WERI-Rb-1 (cell line): ENCODE data around the gene TMEM108.
A peak's percentile ranks its signal among the peaks of the same experiment; 100 is the strongest.

Experiments
- DNase-seq: peaks from one replicate; pipeline ENCODE4 v3.0.0-alpha.2; 2020
- H3K27ac ChIP-seq: fragments of 250-450 bp; sonication (Bioruptor Pico); 2 replicates; pipeline ENCODE4 v1.5.1; 2020; ENCODE audit warnings: mild to moderate bottlenecking, moderate library complexity
- H3K27me3 ChIP-seq: fragments of 250-450 bp; sonication (Bioruptor Pico); 2 replicates; pipeline ENCODE4 v1.5.1; 2021; ENCODE audit warnings: mild to moderate bottlenecking, low read depth, moderate library complexity; ENCODE audit not compliant: insufficient read depth, severe bottlenecking
- H3K36me3 ChIP-seq: fragments of 250-450 bp; sonication (Bioruptor Pico); 2 replicates; pipeline ENCODE4 v1.5.1; 2020; ENCODE audit warnings: mild to moderate bottlenecking, moderate library complexity
- H3K4me3 ChIP-seq: 2 replicates; pipeline ENCODE4 v1.5.1; 2011; ENCODE audit warnings: low read depth, mild to moderate bottlenecking, control low read depth, low read length
- H3K9me3 ChIP-seq: fragments of 250-450 bp; sonication (Bioruptor Pico); 2 replicates; pipeline ENCODE4 v1.5.1; 2021; ENCODE audit warnings: mild to moderate bottlenecking, moderate library complexity; ENCODE audit not compliant: severe bottlenecking
- TF ChIP-seq, protein P1 (sequence below): IDR thresholded peaks from 2 replicates; pipeline ENCODE4 v1.5.1; 2011; ENCODE audit warnings: low read depth, mild to moderate bottlenecking, control low read depth, inconsistent platforms, low read length

The TMEM108 gene

DNA sequence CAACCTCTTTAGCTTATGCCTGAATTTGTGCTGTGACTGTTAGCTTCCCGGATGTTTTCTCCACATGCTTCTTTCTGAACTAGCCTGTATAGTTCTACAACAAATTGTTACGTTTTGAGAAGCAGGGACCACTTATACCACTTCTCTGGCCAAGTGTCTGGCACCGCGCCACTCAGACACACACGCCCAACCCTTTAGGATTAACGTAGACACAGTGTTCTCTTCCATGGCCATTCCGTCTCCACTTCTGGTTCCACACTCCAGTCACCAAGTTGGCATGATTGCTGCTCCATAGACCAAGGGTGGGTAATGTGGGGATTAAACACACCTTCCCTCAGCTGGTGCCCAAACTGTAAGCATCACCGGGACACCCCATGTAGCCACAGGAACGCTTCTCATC lies 755 bp upstream of the TMEM108 start:
- Histone ChIP-seq H3K27ac (no peak overlapping the region), H3K27me3 (no peaks in the 10 kb centered on the region), H3K4me3 (peak overlapping the region; percentile 45; the same call in 1 of the 2 replicates), H3K36me3 (no peaks in the 10 kb centered on the region), H3K9me3 (no peaks in the 10 kb centered on the region)
- TF ChIP-seq, protein P1, sequence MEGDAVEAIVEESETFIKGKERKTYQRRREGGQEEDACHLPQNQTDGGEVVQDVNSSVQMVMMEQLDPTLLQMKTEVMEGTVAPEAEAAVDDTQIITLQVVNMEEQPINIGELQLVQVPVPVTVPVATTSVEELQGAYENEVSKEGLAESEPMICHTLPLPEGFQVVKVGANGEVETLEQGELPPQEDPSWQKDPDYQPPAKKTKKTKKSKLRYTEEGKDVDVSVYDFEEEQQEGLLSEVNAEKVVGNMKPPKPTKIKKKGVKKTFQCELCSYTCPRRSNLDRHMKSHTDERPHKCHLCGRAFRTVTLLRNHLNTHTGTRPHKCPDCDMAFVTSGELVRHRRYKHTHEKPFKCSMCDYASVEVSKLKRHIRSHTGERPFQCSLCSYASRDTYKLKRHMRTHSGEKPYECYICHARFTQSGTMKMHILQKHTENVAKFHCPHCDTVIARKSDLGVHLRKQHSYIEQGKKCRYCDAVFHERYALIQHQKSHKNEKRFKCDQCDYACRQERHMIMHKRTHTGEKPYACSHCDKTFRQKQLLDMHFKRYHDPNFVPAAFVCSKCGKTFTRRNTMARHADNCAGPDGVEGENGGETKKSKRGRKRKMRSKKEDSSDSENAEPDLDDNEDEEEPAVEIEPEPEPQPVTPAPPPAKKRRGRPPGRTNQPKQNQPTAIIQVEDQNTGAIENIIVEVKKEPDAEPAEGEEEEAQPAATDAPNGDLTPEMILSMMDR: no peak
- no peak for DNase-seq

DNA sequence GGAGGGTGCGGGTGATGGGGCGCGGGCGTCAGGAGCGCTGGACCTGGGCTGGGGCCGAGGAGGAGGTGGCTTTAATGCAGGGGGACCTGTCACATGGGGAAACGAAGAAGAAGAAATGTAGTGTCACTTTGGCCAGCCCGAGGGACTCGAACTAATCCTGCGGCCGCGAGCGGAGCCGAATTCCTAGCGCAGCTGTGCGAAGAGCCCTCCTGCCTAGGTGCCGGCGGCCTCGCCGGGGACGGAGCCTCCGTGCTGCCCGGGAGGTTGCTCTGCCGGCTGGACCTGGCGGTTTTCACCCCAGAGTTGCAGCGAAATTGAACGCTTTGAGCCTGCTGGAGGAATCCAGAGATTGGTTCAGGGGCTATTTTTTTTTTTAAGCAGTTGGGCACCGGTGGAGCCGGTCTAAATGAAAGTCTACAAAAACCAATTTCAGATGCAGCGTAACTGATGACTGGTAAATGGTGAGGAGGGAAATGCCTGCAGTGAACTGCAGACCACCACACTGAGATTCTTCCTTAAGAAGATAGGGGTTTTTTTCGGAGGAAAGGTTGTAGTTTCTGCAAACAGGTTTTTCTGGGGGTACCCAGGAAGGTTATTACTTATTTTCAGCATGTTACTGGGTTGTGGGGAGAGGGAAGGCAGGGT lies 662 bp downstream of the TMEM108 start:
- TF ChIP-seq, protein P1: no peak
- DNase-seq: peak; percentile 26

DNA sequence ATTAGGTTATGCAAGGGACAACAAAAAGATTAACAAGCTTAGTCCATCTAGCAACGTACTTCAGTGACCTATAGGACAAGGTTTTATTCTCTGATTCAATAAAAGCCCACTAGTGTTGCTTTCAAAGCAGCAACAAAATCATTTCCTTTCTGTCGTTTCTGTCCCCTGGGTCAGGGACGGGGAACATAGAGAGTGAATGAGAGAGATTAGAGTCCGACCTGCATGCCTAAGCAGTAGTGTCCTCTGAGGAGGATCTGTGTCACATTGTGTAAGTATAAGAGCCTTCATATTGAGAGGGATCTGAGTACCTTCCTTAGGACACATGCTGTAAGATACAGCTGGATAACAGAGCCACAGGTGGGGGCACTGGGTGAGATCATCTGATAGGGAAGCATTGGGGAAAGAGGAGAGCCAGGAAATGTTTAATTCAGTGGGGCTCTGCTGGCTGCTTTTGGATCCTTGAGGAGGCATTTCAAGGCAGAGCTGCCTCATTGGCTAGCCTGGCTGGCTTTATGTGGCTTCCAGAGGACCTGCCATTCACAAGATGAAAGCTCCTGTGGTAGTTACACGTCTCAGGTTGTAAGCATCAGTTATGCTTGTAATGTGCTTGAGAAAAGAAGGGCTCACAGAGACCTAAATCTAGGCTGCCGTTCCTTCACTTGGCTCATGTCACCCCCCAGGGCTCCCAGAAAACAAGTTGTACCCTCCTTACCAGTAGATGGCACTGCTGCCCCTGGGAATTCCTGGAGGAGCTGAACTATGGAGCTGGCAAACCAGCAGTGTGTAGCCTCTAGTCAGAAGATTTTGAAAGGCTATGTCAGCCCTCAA lies 2.7 kb downstream of the TMEM108 start:
- TF ChIP-seq, protein P1: peak; percentile 71

More for the DNA sequence above, 662 bp downstream of the TMEM108 start:
- H3K9me3 ChIP-seq: no peaks in the 10 kb centered on the region
- H3K36me3 ChIP-seq: no peaks in the 10 kb centered on the region
- H3K27ac ChIP-seq: no peak overlapping the region
- no peaks in the 10 kb centered on the region for H3K27me3 ChIP-seq
- H3K4me3 ChIP-seq: peak overlapping the region; percentile 45

DNA sequence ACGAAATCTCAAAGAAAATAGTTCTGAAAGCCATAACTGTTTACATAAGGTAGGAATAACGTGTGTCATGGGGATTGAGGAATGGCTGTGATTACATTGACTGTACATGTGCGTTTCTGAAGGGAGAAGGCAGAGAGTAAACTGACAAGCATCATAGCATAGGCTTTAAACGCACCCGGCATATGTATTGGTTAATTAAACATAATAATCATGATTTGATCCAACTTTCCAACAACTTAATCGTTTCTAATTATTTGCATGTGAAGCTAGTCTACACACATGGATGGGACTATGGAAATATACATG lies 3.3 kb downstream of the TMEM108 start:
- H3K9me3 ChIP-seq: no peaks in the 10 kb centered on the region
- H3K27ac ChIP-seq: no peak overlapping the region
- TF ChIP-seq, protein P1: no peak
- no peak overlapping the region for H3K4me3 ChIP-seq
- H3K36me3 ChIP-seq: no peaks in the 10 kb centered on the region
- H3K27me3 ChIP-seq: no peaks in the 10 kb centered on the region
- DNase-seq: no peak

More for the DNA sequence above, 2.7 kb downstream of the TMEM108 start:
- Histone ChIP-seq H3K27ac (no peak overlapping the region), H3K4me3 (peak overlapping the region; percentile 20), H3K27me3 (no peaks in the 10 kb centered on the region), H3K36me3 (no peaks in the 10 kb centered on the region), H3K9me3 (no peaks in the 10 kb centered on the region)
- peak; percentile 86 for DNase-seq

DNA sequence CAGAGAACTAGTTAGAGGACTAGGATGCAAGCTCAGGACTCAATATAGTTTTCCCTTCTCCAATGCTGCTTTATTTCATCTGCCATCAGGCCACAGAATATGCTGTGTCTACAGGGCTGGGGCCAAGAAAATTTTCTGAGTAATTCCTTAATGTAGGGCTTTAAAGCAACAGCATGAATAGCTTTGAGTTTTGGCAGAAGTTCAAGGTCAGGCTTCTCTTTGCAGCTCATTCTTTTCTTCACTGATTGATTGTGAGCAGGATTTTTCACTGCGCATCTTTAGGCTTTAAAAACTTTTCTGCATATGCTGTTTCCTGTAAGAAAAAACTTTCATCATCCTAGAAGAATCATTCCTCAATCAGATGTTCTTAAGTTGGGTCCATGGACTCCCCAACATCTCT lies 4.6 kb downstream of the TMEM108 start:
- Histone ChIP-seq H3K36me3 (no peaks in the 10 kb centered on the region), H3K9me3 (no peaks in the 10 kb centered on the region), H3K27me3 (no peaks in the 10 kb centered on the region), H3K27ac (no peak overlapping the region), H3K4me3 (no peak overlapping the region)
- TF ChIP-seq, protein P1: no peak
- DNase-seq: no peak
